Bronchial epithelial cell (primary cell): Measurements from ENCODE around the gene NTRK3. TPM values are rescaled to one million over a fixed set of nuclear protein-coding genes. Genes with fewer than 3 reads are reported as not detected.
"Not testable (repeated sequence)": the region's sequence is repeated elsewhere in the genome, so short reads cannot be mapped to it uniquely, and the experiment has no call there.

ENCODE experiments used
- DNase-seq: peaks from one replicate; pipeline ENCODE4 v3.0.0-alpha.2; 2010; ENCODE audit warnings: low read depth
- FAIRE-seq: peaks from 2 replicates; lab custom pipeline; 2011; peaks lifted over from hg19 to GRCh38; lab: Jason Lieb, UNC
- H3K27me3 ChIP-seq: 2 replicates; pipeline ENCODE4 v1.5.1; 2011; ENCODE audit warnings: low read length; ENCODE audit not compliant: control insufficient read depth, insufficient read depth
- H3K36me3 ChIP-seq: 2 replicates; pipeline ENCODE4 v1.5.1; 2011; ENCODE audit warnings: low read length; ENCODE audit not compliant: control insufficient read depth, insufficient read depth
- H3K4me3 ChIP-seq: 2 replicates; pipeline ENCODE4 v1.5.1; 2011; ENCODE audit warnings: mild to moderate bottlenecking, low read depth, low read length, control low read depth
- total RNA-seq: library from RNA; depleted of rRNA; stranded (reverse); fragments of >200 nt; gene quantifications from 2 replicates; pipeline ENCODE4 v1.2.1, GENCODE V29; 2014
- TF ChIP-seq, protein P1 (sequence below): IDR thresholded peaks from 2 replicates; pipeline ENCODE4 v1.5.1; 2011; ENCODE audit warnings: mild to moderate bottlenecking, moderate library complexity, low read length, control low read depth, inconsistent platforms; ENCODE audit not compliant: insufficient read depth, severe bottlenecking

Gene NTRK3
- total RNA-seq, 1 donor from 2014 or later: not detected

GRCh38 chr15:87846746-87847145 is 409.8 kb downstream of the NTRK3 start:
- Histone ChIP-seq H3K4me3 (no peak overlapping the region), H3K27me3 (no peaks in the 10 kb centered on the region), H3K36me3 (no peaks in the 10 kb centered on the region)
- TF ChIP-seq, protein P1, sequence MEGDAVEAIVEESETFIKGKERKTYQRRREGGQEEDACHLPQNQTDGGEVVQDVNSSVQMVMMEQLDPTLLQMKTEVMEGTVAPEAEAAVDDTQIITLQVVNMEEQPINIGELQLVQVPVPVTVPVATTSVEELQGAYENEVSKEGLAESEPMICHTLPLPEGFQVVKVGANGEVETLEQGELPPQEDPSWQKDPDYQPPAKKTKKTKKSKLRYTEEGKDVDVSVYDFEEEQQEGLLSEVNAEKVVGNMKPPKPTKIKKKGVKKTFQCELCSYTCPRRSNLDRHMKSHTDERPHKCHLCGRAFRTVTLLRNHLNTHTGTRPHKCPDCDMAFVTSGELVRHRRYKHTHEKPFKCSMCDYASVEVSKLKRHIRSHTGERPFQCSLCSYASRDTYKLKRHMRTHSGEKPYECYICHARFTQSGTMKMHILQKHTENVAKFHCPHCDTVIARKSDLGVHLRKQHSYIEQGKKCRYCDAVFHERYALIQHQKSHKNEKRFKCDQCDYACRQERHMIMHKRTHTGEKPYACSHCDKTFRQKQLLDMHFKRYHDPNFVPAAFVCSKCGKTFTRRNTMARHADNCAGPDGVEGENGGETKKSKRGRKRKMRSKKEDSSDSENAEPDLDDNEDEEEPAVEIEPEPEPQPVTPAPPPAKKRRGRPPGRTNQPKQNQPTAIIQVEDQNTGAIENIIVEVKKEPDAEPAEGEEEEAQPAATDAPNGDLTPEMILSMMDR: no peak
- FAIRE-seq (no peak), DNase-seq (no peak)

GRCh38 chr15:87843312-87843711 is 413.2 kb downstream of the NTRK3 start:
- FAIRE-seq (no peak), DNase-seq (no peak)
- Histone ChIP-seq H3K4me3 (no peak overlapping the region), H3K27me3 (no peaks in the 10 kb centered on the region), H3K36me3 (no peaks in the 10 kb centered on the region)
- TF ChIP-seq, protein P1: no peak

GRCh38 chr15:87841426-87841998 is 415.0 kb downstream of the NTRK3 start:
- Histone ChIP-seq H3K4me3 (no peak overlapping the region), H3K36me3 (no peaks in the 10 kb centered on the region), H3K27me3 (no peaks in the 10 kb centered on the region)
- FAIRE-seq (no peak), DNase-seq (no peak)
- TF ChIP-seq, protein P1: no peak

- not testable (repeated sequence) for H3K4me3 ChIP-seq, H3K36me3 ChIP-seq, DNase-seq, H3K27me3 ChIP-seq, FAIRE-seq
Measured at GRCh38 chr15:87835830-87836229, 420.7 kb downstream of the NTRK3 start.

DNA sequence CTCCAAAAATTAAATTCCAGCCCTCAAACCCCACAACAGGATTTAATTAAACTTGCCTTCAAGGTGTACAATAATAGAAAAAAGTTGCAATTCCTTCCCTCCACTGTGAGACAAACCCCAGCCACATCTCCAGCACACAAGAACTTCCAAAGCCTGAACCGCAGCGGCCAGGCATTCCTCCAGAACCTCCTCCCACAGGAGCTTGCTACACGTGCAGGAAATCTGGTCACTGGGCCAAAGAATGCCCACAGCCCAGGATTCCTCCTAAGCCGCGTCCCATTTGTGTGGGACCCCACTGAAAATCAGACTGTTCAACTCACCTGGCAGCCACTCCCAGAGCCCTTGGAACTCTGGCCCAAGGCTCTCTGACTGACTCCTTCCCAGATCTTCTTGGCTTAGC is 423.2 kb downstream of the NTRK3 start:
- not testable (repeated sequence) for FAIRE-seq, H3K4me3 ChIP-seq, H3K36me3 ChIP-seq

DNA sequence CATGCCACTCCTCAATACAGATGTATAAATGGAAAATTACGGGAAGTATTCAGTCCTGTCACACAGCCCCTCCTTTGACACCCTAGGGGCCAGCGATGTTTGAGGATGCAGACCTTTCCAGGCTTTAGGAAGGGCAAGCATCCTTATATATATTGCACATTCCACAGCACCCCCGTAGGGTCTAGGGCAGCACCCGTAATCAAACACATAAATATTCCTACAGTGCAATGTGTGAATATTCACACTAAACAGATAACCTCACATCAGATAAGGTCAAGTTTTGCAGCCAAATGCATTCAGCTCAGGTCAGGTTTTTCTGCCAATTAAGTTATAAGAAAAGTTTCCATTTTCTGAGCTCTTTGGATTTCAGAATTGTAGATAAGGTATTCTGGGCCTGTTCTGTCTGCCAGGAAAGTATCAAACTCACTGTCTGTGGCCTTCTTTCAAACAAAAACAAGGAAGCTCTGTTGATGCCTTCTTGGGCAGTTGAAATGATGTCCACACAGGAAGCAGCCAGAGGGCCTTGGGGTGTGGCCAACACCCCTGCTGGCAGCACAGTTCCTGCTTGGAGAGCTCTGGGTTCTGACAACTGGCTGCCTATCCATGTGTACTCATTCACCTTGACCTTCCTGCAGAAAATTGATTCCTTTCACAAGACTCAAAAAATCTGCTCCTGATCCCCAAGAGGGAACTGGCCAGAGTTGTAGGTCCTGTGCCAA is 427.0 kb downstream of the NTRK3 start:
- no peak overlapping the region for H3K4me3 ChIP-seq
- FAIRE-seq: no peak

More for the DNA sequence above, 423.2 kb downstream of the NTRK3 start:
- not testable (repeated sequence) for DNase-seq, H3K27me3 ChIP-seq

More for the DNA sequence above, 427.0 kb downstream of the NTRK3 start:
- TF ChIP-seq, protein P1: no peak
- no peaks in the 10 kb centered on the region for H3K36me3 ChIP-seq
- H3K27me3 ChIP-seq: no peaks in the 10 kb centered on the region
- DNase-seq: no peak
